Vagina (tissue), 2 donors: ENCODE results near the gene GAS7. TPM values are rescaled to one million over a fixed set of nuclear protein-coding genes. Genes with fewer than 3 reads are reported as not detected.
A peak's percentile ranks its signal among the peaks of the same experiment; 100 is the strongest.

Source experiments
- DNase-seq, 2 donors: peaks; one replicate each; pipeline ENCODE4 v3.0.0-alpha.2; 2017; ENCODE audit errors: extremely low spot score in 2 of 2
- H3K27ac ChIP-seq: fragments of 200-600 bp; sonication (generic); one replicate; pipeline ENCODE4 v1.5.1; 2019
- H3K27me3 ChIP-seq: fragments of 200-600 bp; sonication (generic); one replicate; pipeline ENCODE4 v1.5.1; 2019
- H3K36me3 ChIP-seq, 2 donors: fragments of 200-600 bp; sonication (generic); one replicate each; pipeline ENCODE4 v1.5.1; 2017 to 2019
- H3K4me1 ChIP-seq: fragments of 200-600 bp; sonication (generic); one replicate; pipeline ENCODE4 v1.5.1; 2019
- H3K4me3 ChIP-seq, 2 donors: fragments of 200-600 bp; sonication (generic); 1 replicate in 1 of 2; 2 replicates in 1 of 2; pipeline ENCODE4 v1.5.1; 2016 to 2019
- H3K9me3 ChIP-seq: fragments of 200-600 bp; sonication (generic); one replicate; pipeline ENCODE4 v1.5.1; 2019
- POLR2A ChIP-seq, 2 donors: fragments of 450-650 bp; IDR thresholded peaks; one replicate each; pipeline ENCODE4 v1.6.1; 2017; ENCODE audit warnings: antibody characterized with exemption in 2 of 2, mild to moderate bottlenecking in 2 of 2, moderate library complexity in 2 of 2
- POLR2AphosphoS5 ChIP-seq, 2 donors: sonication (generic); formaldehyde crosslinking; IDR thresholded peaks; one replicate each; pipeline ENCODE4 v1.9.0; 2017; ENCODE audit warnings: antibody characterized with exemption in 2 of 2, mild to moderate bottlenecking in 2 of 2, low read depth in 1 of 2; ENCODE audit not compliant: insufficient read depth in 1 of 2
- intact Hi-C: fragments of 100-400 bp; cut with DNase I; formaldehyde crosslinking; loops from one replicate; pipeline ENCODE4 v1.15.1; 2023
- total RNA-seq: library from RNA; depleted of rRNA; stranded (reverse); fragments of >200 nt; gene quantifications from one replicate; pipeline ENCODE4 v1.2.3, GENCODE V29; 2016
- TF ChIP-seq, protein P1 (sequence below), 3 experiments: fragments of 450-650 bp in 2 of 3; fragments of 200-600 bp in 1 of 3; sonication (generic) in 1 of 3; IDR thresholded peaks; one replicate each; pipeline ENCODE4 v1.5.1; 2017 to 2019; ENCODE audit warnings: antibody characterized with exemption in 3 of 3, mild to moderate bottlenecking in 2 of 3, moderate library complexity in 2 of 3

The GAS7 gene
- total RNA-seq, 1 donor from 2014 or later: 47.1 TPM

DNA sequence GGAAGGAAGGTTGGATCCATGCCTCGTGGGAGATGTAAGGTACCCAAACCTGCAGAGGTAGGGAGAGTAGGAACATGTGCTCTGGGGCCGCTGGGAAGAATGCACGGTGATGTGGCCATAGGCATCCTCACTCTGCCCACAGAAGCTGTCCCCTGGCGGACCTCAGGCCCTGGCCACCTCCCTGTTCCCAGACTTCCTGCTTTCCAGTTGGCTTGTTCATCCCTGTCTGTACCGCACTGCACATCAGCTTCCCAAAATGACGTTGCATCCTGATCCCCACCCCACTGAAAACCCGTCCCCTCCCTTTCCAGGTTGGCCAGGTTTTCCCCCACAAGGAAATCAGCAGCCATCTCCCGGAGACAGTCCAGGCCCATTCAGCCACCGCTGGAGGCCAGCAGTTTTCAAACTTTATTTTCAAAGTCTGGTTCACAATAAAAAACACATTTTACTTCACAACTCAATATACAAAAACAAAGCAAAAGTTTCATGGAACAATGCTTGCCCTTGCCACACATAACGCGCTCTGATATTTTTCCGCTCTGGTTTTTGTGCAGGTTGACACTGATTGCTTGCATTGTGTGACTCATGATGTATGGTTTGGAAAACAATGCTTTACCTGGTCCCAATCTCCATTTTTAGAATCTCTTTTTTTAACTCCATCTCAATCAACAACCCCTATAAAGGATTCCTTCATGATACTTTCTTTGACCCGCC, 143.0 kb downstream of the GAS7 start:
- no peaks in the 10 kb centered on the region for H3K9me3 ChIP-seq
- intact Hi-C loops: no loop called here
- no peaks in the 10 kb centered on the region for H3K36me3 ChIP-seq
- no peak overlapping the region for H3K27ac ChIP-seq
- no peak for DNase-seq
- TF ChIP-seq POLR2AphosphoS5 (IDR thresholded peaks at IDR 0.05; ENCODE audit: insufficient read depth in 1 of 2, low read depth in 1 of 2) (no peak), POLR2A (IDR thresholded peaks at IDR 0.05) (no peak)
- TF ChIP-seq, protein P1, sequence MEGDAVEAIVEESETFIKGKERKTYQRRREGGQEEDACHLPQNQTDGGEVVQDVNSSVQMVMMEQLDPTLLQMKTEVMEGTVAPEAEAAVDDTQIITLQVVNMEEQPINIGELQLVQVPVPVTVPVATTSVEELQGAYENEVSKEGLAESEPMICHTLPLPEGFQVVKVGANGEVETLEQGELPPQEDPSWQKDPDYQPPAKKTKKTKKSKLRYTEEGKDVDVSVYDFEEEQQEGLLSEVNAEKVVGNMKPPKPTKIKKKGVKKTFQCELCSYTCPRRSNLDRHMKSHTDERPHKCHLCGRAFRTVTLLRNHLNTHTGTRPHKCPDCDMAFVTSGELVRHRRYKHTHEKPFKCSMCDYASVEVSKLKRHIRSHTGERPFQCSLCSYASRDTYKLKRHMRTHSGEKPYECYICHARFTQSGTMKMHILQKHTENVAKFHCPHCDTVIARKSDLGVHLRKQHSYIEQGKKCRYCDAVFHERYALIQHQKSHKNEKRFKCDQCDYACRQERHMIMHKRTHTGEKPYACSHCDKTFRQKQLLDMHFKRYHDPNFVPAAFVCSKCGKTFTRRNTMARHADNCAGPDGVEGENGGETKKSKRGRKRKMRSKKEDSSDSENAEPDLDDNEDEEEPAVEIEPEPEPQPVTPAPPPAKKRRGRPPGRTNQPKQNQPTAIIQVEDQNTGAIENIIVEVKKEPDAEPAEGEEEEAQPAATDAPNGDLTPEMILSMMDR (IDR thresholded peaks at IDR 0.05): no peak
- H3K27me3 ChIP-seq: no peaks in the 10 kb centered on the region
- no peak overlapping the region for H3K4me3 ChIP-seq
- H3K4me1 ChIP-seq: peaks cover 43% of the 10 kb centered on the region

DNA sequence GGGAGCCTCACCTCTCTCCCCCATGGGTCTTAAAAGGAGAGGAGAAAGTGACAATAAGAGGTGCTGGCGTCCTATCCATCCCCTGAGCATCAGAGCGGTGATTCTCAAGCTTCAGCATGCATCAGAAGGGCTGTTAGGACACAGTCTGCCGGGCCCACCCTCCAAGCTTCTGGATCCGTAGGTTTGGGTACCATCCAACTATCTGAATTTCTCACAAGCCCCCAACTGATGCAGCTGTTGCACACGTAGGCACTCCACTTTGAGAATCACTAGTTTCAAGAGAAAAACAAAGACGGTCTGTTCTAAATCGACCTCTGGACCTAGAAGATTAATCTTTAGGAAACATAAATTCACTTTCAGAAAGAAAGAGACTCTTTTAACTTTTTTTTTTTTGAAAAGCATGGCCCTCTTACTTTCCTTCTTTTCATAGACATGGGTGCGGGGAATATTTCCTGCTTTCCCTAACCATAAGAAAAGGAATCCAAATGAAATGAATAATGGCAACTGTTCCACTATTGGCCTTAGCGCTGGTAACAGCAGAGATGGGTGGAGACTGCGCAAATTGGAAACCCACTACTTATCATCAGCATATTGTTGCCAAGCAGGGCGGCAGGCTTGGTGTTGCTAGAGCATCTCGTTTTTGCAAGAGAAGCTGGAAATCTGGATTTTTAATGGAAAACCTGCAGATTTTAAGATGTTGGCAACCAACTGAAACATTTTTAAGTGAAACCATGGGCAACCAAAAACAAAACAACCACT, 144.4 kb downstream of the GAS7 start:
- no peaks in the 10 kb centered on the region for H3K27me3 ChIP-seq
- H3K27ac ChIP-seq: no peak overlapping the region
- H3K4me1 ChIP-seq: peaks cover 33% of the 10 kb centered on the region
- no peak overlapping the region for H3K4me3 ChIP-seq
- intact Hi-C loops: no loop called here
- H3K9me3 ChIP-seq: no peaks in the 10 kb centered on the region
- TF ChIP-seq, protein P1 (IDR thresholded peaks at IDR 0.05): no peak
- TF ChIP-seq POLR2A (IDR thresholded peaks at IDR 0.05): no peak
- no peak for TF ChIP-seq POLR2AphosphoS5 (IDR thresholded peaks at IDR 0.05; ENCODE audit: insufficient read depth in 1 of 2, low read depth in 1 of 2)
- no peaks in the 10 kb centered on the region for H3K36me3 ChIP-seq
- no peak for DNase-seq

DNA sequence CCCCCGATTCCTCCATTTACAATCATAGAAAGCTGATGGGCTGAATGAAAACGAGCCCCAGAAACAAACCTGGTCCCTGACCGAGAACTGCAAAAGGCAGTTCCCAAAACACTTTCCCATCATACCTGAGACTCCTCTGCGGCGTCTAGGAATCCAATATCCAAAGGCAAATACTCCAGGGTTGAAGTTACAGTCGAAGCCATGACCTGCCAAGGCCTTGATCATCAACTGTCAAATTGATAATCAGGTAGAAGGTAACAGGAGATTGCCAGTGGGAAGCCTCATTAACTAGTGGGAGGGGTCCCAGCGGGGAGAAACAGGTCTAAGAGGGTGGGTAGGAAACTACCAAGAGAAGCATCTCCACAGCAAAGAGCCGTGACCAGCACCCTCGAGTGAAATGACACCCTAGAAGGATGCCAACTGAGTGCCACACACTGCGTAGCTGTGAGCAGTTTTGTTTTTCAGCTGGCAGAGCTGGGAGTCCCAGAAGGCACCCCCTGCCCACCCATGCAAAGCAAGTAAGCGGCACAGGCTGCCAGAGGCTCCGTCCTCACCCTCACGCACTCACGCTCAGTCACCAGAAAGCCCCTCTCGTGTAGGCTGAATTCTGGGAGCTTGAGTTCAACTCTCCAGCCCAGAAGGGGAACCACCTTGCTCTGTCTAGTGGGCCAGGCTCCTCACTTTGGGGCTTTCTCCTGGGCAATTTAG, 146.1 kb downstream of the GAS7 start:
- Histone ChIP-seq H3K4me1 (peaks cover 33% of the 10 kb centered on the region), H3K4me3 (no peak overlapping the region), H3K36me3 (no peaks in the 10 kb centered on the region), H3K27ac (no peak overlapping the region), H3K27me3 (no peaks in the 10 kb centered on the region), H3K9me3 (no peaks in the 10 kb centered on the region)
- TF ChIP-seq POLR2AphosphoS5 (IDR thresholded peaks at IDR 0.05; ENCODE audit: insufficient read depth in 1 of 2, low read depth in 1 of 2) (no peak), POLR2A (IDR thresholded peaks at IDR 0.05) (no peak)
- TF ChIP-seq, protein P1 (IDR thresholded peaks at IDR 0.05): no peak
- no peak for DNase-seq
- intact Hi-C loops: no loop called here

DNA sequence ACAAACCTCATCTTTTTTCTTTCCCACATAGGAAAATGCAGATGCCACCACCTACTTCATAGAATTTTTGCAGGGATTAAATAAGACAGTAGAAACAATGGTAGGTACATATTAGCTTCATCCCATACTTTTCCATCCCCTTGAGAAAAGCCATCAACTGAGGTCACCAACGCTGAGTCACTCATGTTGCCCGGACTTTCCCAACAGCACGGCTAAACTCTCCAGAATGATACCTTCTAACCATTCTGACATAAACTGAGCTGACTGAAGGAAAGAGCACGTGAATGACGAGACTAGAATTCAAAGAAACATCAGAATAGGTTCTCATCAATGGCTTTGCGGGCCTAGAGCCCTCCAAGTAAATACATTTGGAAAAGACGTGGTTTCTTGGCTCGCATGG, 147.3 kb downstream of the GAS7 start:
- no peaks in the 10 kb centered on the region for H3K27me3 ChIP-seq
- H3K4me3 ChIP-seq: no peak overlapping the region
- TF ChIP-seq, protein P1 (IDR thresholded peaks at IDR 0.05): no peak
- DNase-seq: no peak
- no peaks in the 10 kb centered on the region for H3K9me3 ChIP-seq
- intact Hi-C loops: no loop called here
- peaks cover 33% of the 10 kb centered on the region for H3K4me1 ChIP-seq
- no peaks in the 10 kb centered on the region for H3K36me3 ChIP-seq
- H3K27ac ChIP-seq: peak overlapping the region; percentile 69
